Endothelial cell of umbilical vein (primary cell): ENCODE data around the gene MFAP4. TPM values are rescaled to one million over a fixed set of nuclear protein-coding genes. Genes with fewer than 3 reads are reported as not detected.

ENCODE experiments used
- BruUV-seq: library from RNA; stranded (reverse); fragments of 400-500 nt; replicated peaks from 2 replicates; lab custom pipeline; 2021; lab: Mats Ljungman, UMichigan
- CTCF ChIA-PET: fragments of 300-600, 350-600 bp; sonication (Branson Sonifier 250); formaldehyde crosslinking; loops from one replicate; lab custom pipeline; 2021; ENCODE audit warnings: antibody characterized with exemption, inconsistent platforms; lab: Charles Lee
- POLR2A ChIA-PET: fragments of 300-600, 350-600 bp; sonication (Branson Sonifier 250); formaldehyde crosslinking; loops from one replicate; lab custom pipeline; 2021; ENCODE audit warnings: antibody characterized with exemption, inconsistent platforms; lab: Charles Lee
- DNase-seq: peaks from one replicate; pipeline ENCODE4 v3.0.0-alpha.2; 2011; ENCODE audit warnings: low read depth, low spot score
- FAIRE-seq: peaks from 2 replicates; lab custom pipeline; 2011; peaks lifted over from hg19 to GRCh38; lab: Jason Lieb, UNC
- H2AFZ ChIP-seq: 2 replicates; pipeline ENCODE4 v1.6.0; 2012; ENCODE audit warnings: low read depth, low read length, control low read depth, inconsistent platforms
- H3K27ac ChIP-seq: 2 replicates; pipeline ENCODE4 v1.5.1; 2011; ENCODE audit warnings: low read depth, mild to moderate bottlenecking, control low read depth, low read length, moderate library complexity; ENCODE audit not compliant: insufficient read depth
- H3K27me3 ChIP-seq, 2 experiments: 2 replicates each; pipeline versions ENCODE4 v1.6.0 to v1.6.1; 2011; ENCODE audit warnings: low read length in 2 of 2, mixed read lengths in 1 of 2; ENCODE audit not compliant: control insufficient read depth in 2 of 2, insufficient read depth in 2 of 2
- H3K36me3 ChIP-seq, 2 experiments: 2 replicates in 1 of 2; 3 replicates in 1 of 2; pipeline ENCODE4 v1.5.1; 2011; ENCODE audit warnings: low read length in 2 of 2, mild to moderate bottlenecking in 1 of 2, moderate library complexity in 1 of 2; ENCODE audit not compliant: control insufficient read depth in 2 of 2, insufficient read depth in 2 of 2; ENCODE audit errors: extremely low read depth in 1 of 2
- H3K4me1 ChIP-seq: 3 replicates; pipeline ENCODE4 v1.5.1; 2011; ENCODE audit warnings: mild to moderate bottlenecking, low read length; ENCODE audit not compliant: control insufficient read depth, insufficient read depth; ENCODE audit errors: extremely low read depth
- H3K4me2 ChIP-seq: 2 replicates; pipeline ENCODE4 v1.6.1; 2011; ENCODE audit warnings: low read length, control low read depth, mixed read lengths; ENCODE audit not compliant: insufficient read depth
- H3K4me3 ChIP-seq, 3 experiments: fragments of 200-600 bp in 1 of 3; sonication (generic), shearing (Covaris generic) in 1 of 3; replicated peaks in 1 of 3; 2 replicates each; pipeline ENCODE4 v1.5.1; 2011 to 2016; ENCODE audit warnings: control low read depth in 3 of 3, low read length in 3 of 3, mild to moderate bottlenecking in 2 of 3, inconsistent platforms in 1 of 3, low read depth in 1 of 3, moderate library complexity in 1 of 3; ENCODE audit not compliant: insufficient read depth in 1 of 3
- H3K79me2 ChIP-seq: 2 replicates; pipeline ENCODE4 v1.6.0; 2012; ENCODE audit warnings: low read length, inconsistent platforms; ENCODE audit not compliant: control insufficient read depth, insufficient read depth
- H3K9ac ChIP-seq: replicated peaks from 2 replicates; pipeline ENCODE3; 2011; ENCODE audit warnings: low read length, control low read depth; ENCODE audit not compliant: insufficient read depth; ENCODE audit errors: extremely low read depth
- H3K9me1 ChIP-seq: replicated peaks from 3 replicates; pipeline ENCODE4 v1.6.0; 2011; ENCODE audit warnings: mild to moderate bottlenecking, low read length; ENCODE audit not compliant: control insufficient read depth, insufficient read depth; ENCODE audit errors: extremely low read depth
- H3K9me3 ChIP-seq: replicated peaks from 2 replicates; pipeline ENCODE4 v1.5.1; 2012; ENCODE audit warnings: low read length, inconsistent platforms; ENCODE audit not compliant: control insufficient read depth, insufficient read depth
- H4K20me1 ChIP-seq: replicated peaks from 2 replicates; pipeline ENCODE3; 2011; ENCODE audit warnings: mild to moderate bottlenecking, low read length; ENCODE audit not compliant: control insufficient read depth, insufficient read depth; ENCODE audit errors: extremely low read depth
- EZH2 ChIP-seq: IDR thresholded peaks from 2 replicates; pipeline ENCODE4 v1.6.1; 2012; ENCODE audit warnings: borderline replicate concordance, low read depth, mild to moderate bottlenecking, moderate library complexity, low read length, inconsistent platforms; ENCODE audit not compliant: severe bottlenecking
- FOS ChIP-seq: IDR thresholded peaks from 2 replicates; pipeline ENCODE4 v1.6.1; 2011; ENCODE audit warnings: mild to moderate bottlenecking, low read length, moderate library complexity, borderline replicate concordance; ENCODE audit not compliant: insufficient read depth
- GATA2 ChIP-seq: IDR thresholded peaks from 2 replicates; pipeline ENCODE4 v1.7.0; 2011; ENCODE audit warnings: low read depth, mild to moderate bottlenecking, moderate library complexity, mixed read lengths, low read length; ENCODE audit not compliant: insufficient read length, insufficient read depth
- JUN ChIP-seq: IDR thresholded peaks from 2 replicates; pipeline ENCODE4 v1.6.1; 2011; ENCODE audit warnings: borderline replicate concordance, low read depth; ENCODE audit not compliant: insufficient read length, insufficient read depth
- MYC ChIP-seq: IDR thresholded peaks from one replicate; pipeline ENCODE4 v1.6.1; 2011; ENCODE audit warnings: mild to moderate bottlenecking, low read depth, low read length
- POLR2A ChIP-seq: IDR thresholded peaks from 2 replicates; pipeline ENCODE4 v1.6.1; 2012; ENCODE audit warnings: low read depth, mild to moderate bottlenecking, control low read depth, low read length
- POLR2AphosphoS5 ChIP-seq: IDR thresholded peaks from 2 replicates; pipeline ENCODE4 v1.6.1; 2012; ENCODE audit warnings: low read depth, mild to moderate bottlenecking, control low read depth, low read length, moderate library complexity; ENCODE audit not compliant: insufficient read depth
- dilution Hi-C: fragments of 300-500 bp; cut with MboI; formaldehyde crosslinking; loops from one replicate; pipeline ENCODE4 v1.15.0; 2019; ENCODE audit warnings: low sequenced_read_pairs; ENCODE audit not compliant: extremely low pct_ligation_motif_present
- intact Hi-C: fragments of 100-400 bp; cut with micrococcal nuclease; formaldehyde crosslinking; loops from one replicate; pipeline ENCODE4 v1.10.0; 2022
- polyA plus RNA-seq, 4 experiments: library from polyadenylated mRNA; depleted of rRNA in 3 of 4; stranded (reverse) in 3 of 4; unstranded in 1 of 4; fragments of >200 nt; gene quantifications; 2 replicates each; pipeline versions ENCODE4 v1.2.1 to v1.2.3, GENCODE V29; 2011 to 2012; ENCODE audit warnings: missing spikeins in 1 of 4
- total RNA-seq: library from RNA; stranded (reverse); gene quantifications from 2 replicates; pipeline ENCODE4 v1.2.3, GENCODE V29; 2021
- TF ChIP-seq, protein P1 (sequence below): IDR thresholded peaks from 2 replicates; pipeline ENCODE4 v1.6.1; 2011; ENCODE audit not compliant: insufficient read depth, insufficient read length
- TF ChIP-seq, protein P2 (sequence below), 2 donors: IDR thresholded peaks; 1 replicate in 1 of 2; 2 replicates in 1 of 2; pipeline ENCODE4 v1.5.1; 2011; ENCODE audit warnings: low read length in 2 of 2, mild to moderate bottlenecking in 2 of 2, moderate library complexity in 2 of 2, control low read depth in 1 of 2, inconsistent platforms in 1 of 2, low read depth in 1 of 2; ENCODE audit not compliant: insufficient read depth in 1 of 2; ENCODE audit errors: extremely low read depth in 1 of 2

Gene MFAP4
- total and polyA plus RNA-seq, 2 donors (not counting 3 experiments of a cell fraction or from before 2014, with no cell fraction given) = not detected

DNA sequence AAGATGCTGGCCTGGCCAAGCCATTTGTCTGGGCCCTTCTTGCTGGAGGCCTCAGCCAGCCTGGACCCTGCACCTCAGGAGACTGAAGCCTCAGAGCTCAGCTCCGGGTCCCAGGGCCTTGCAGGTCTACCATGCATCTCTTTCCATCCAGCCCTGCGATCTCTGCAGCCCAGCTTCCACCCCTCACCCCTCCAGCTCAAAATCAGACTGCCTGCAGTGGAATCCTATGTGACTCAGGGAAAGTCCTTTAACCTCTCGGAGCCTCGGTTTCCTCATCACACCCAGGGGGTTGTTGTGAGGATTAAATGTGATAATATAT lies 21.5 kb downstream of the MFAP4 start:
- intact Hi-C loops = no loop called here

More for the DNA sequence above, 21.5 kb downstream of the MFAP4 start:
- Histone ChIP-seq H3K9me1 (no peaks in the 10 kb centered on the region), H3K9ac (no peak overlapping the region), H3K4me2 (no peak overlapping the region), H3K79me2 (no peaks in the 10 kb centered on the region), H3K27me3 (no peaks in the 10 kb centered on the region), H3K36me3 (no peaks in the 10 kb centered on the region), H3K27ac (no peak overlapping the region), H3K9me3 (no peaks in the 10 kb centered on the region), H2AFZ (no peak overlapping the region), H3K4me3 (no peak overlapping the region), H4K20me1 (no peaks in the 10 kb centered on the region), H3K4me1 (peaks cover 8% of the 10 kb centered on the region)
- CTCF ChIA-PET = interaction anchor here (1.0 to 3.8 kb wide), 5 partner anchors 9 to 397 kb away, joined by 3 to 34 read pairs (median 4); partner anchors contain the start of gene MAPK7
- dilution Hi-C loops = no loop called here
- POLR2A ChIA-PET = no interaction called here
- no peak for DNase-seq
- TF ChIP-seq, protein P1, sequence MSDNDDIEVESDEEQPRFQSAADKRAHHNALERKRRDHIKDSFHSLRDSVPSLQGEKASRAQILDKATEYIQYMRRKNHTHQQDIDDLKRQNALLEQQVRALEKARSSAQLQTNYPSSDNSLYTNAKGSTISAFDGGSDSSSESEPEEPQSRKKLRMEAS = no peak
- TF ChIP-seq GATA2 = no peak
- no peak for TF ChIP-seq POLR2A
- TF ChIP-seq JUN = no peak
- TF ChIP-seq, protein P2, sequence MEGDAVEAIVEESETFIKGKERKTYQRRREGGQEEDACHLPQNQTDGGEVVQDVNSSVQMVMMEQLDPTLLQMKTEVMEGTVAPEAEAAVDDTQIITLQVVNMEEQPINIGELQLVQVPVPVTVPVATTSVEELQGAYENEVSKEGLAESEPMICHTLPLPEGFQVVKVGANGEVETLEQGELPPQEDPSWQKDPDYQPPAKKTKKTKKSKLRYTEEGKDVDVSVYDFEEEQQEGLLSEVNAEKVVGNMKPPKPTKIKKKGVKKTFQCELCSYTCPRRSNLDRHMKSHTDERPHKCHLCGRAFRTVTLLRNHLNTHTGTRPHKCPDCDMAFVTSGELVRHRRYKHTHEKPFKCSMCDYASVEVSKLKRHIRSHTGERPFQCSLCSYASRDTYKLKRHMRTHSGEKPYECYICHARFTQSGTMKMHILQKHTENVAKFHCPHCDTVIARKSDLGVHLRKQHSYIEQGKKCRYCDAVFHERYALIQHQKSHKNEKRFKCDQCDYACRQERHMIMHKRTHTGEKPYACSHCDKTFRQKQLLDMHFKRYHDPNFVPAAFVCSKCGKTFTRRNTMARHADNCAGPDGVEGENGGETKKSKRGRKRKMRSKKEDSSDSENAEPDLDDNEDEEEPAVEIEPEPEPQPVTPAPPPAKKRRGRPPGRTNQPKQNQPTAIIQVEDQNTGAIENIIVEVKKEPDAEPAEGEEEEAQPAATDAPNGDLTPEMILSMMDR (IDR thresholded peaks at IDR 0.05; ENCODE audit: extremely low read depth in 1 of 2, insufficient read depth in 1 of 2, low read depth in 1 of 2, low read length in 2 of 2) = no peak
- no peak for TF ChIP-seq MYC
- no peak for TF ChIP-seq POLR2AphosphoS5
- no peak for TF ChIP-seq EZH2
- TF ChIP-seq FOS = no peak
- BruUV-seq = no TSS peak
- no peak for FAIRE-seq
